ENCODE results near the gene GRN.

GRN gene

DNA sequence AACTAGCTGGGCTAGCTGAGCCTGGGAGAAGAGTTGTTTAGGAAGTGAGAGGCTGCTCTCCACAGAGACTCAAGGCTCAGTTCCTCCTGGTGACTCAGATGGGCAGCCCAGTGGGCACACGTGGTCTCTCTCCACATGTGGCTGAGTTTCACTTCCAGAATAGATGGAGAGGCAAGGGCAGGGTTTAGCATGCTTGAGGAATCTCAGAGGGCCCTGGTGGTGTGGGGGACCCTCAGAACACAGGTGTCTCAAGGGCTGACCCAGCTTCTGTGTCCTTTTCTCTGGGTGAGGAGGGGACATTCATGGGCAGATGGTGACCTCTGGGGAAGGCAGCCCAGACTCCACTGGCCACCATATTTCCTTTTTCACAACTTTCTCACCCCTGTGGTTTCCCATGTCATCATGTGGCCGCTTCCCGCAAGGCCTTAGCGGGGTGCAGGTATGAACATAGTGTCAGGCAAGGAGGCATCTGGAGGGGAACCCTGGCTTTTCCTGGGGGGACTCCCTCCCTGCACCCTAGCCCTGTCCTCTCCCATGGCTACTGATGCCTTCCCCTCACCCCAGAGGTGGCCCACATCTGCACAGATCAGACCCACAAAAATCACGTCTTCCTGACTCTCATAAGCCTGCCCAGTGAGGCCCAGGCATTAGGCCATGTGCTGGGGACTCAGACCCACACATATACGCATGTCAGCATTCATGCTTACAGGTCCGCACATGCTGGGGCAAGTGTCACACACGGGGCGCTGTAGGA lies 3.3 kb downstream of the GRN start:
- TF ChIP-seq, protein P1, sequence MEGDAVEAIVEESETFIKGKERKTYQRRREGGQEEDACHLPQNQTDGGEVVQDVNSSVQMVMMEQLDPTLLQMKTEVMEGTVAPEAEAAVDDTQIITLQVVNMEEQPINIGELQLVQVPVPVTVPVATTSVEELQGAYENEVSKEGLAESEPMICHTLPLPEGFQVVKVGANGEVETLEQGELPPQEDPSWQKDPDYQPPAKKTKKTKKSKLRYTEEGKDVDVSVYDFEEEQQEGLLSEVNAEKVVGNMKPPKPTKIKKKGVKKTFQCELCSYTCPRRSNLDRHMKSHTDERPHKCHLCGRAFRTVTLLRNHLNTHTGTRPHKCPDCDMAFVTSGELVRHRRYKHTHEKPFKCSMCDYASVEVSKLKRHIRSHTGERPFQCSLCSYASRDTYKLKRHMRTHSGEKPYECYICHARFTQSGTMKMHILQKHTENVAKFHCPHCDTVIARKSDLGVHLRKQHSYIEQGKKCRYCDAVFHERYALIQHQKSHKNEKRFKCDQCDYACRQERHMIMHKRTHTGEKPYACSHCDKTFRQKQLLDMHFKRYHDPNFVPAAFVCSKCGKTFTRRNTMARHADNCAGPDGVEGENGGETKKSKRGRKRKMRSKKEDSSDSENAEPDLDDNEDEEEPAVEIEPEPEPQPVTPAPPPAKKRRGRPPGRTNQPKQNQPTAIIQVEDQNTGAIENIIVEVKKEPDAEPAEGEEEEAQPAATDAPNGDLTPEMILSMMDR (IDR thresholded peaks at IDR 0.05; ENCODE audit: low read length, missing control alignments) = no peak
- H3K4me3 ChIP-seq (replicated peaks; ENCODE audit: low read depth, low read length) = no peak overlapping the region
- no peak for DNase-seq (ENCODE audit: low read depth)

DNA sequence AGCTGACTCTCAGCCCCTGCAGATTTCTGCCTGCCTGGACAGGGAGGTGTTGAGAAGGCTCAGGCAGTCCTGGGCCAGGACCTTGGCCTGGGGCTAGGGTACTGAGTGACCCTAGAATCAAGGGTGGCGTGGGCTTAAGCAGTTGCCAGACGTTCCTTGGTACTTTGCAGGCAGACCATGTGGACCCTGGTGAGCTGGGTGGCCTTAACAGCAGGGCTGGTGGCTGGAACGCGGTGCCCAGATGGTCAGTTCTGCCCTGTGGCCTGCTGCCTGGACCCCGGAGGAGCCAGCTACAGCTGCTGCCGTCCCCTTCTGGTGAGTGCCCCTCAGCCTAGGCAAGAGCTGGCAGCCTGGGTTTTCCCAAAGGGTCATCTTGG lies 3.9 kb downstream of the GRN start:
- TF ChIP-seq, protein P1 (IDR thresholded peaks at IDR 0.05; ENCODE audit: low read length, missing control alignments) = no peak
- DNase-seq (ENCODE audit: low read depth) = no peak
- no peak overlapping the region for H3K4me3 ChIP-seq (replicated peaks; ENCODE audit: low read depth, low read length)

DNA sequence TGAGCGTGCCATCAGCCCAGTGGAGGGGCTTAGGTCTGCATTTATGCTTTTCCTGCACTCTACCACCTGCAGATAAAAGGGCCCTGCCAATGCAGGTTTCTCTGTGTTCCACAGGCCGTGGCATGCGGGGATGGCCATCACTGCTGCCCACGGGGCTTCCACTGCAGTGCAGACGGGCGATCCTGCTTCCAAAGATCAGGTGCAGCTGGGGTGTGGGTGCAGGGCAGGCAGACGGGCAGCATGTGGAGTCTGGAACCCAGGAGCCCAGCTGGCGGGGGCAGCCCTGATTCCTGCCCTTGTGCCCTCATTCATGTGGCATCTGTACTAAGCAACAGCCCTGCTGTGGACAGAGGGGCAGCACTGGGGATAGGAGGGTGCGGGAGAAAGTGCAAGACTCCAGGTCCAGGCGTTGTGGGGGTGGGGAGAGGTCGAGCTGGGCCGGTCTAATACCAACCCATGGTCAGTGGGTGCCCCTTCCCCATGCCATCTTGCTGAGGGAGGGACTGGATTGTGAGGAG lies 4.5 kb downstream of the GRN start:
- no peak for DNase-seq (ENCODE audit: low read depth)
- H3K4me3 ChIP-seq (replicated peaks; ENCODE audit: low read depth, low read length) = no peak overlapping the region
- TF ChIP-seq, protein P1 (IDR thresholded peaks at IDR 0.05; ENCODE audit: low read length, missing control alignments) = no peak

DNA sequence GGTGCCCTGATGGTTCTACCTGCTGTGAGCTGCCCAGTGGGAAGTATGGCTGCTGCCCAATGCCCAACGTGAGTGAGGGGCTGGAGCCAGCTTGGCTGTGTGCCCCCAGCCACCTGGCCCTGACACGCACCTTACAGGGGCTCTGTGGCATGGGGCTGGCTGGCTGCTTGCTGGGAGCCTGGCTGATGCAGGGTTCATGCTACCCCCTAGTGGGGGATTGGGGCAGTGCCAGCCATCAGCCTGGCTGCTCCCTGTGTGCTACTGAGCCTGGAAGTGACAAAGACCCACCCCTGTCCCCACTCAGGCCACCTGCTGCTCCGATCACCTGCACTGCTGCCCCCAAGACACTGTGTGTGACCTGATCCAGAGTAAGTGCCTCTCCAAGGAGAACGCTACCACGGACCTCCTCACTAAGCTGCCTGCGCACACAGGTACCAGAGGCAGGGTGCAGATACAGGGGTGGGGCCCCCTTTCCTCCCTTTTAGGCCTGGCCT lies 5.7 kb downstream of the GRN start:
- DNase-seq (ENCODE audit: low read depth) = peak; percentile 62
- TF ChIP-seq, protein P1 (IDR thresholded peaks at IDR 0.05; ENCODE audit: low read length, missing control alignments) = peak; percentile 77
- H3K4me3 ChIP-seq (replicated peaks; ENCODE audit: low read depth, low read length) = no peak overlapping the region

DNA sequence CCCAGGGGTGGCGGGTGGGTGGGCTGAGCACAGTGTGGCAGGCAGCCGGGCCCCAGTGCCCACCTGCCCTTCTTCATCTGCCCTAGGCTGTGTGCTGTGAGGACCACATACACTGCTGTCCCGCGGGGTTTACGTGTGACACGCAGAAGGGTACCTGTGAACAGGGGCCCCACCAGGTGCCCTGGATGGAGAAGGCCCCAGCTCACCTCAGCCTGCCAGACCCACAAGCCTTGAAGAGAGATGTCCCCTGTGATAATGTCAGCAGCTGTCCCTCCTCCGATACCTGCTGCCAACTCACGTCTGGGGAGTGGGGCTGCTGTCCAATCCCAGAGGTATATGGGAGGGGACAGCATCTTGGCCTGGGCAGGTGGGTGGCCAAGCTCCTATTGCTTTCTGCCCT lies 6.4 kb downstream of the GRN start:
- no peak overlapping the region for H3K4me3 ChIP-seq (replicated peaks; ENCODE audit: low read depth, low read length)
- DNase-seq (ENCODE audit: low read depth) = no peak
- TF ChIP-seq, protein P1 (IDR thresholded peaks at IDR 0.05; ENCODE audit: low read length, missing control alignments) = no peak

DNA sequence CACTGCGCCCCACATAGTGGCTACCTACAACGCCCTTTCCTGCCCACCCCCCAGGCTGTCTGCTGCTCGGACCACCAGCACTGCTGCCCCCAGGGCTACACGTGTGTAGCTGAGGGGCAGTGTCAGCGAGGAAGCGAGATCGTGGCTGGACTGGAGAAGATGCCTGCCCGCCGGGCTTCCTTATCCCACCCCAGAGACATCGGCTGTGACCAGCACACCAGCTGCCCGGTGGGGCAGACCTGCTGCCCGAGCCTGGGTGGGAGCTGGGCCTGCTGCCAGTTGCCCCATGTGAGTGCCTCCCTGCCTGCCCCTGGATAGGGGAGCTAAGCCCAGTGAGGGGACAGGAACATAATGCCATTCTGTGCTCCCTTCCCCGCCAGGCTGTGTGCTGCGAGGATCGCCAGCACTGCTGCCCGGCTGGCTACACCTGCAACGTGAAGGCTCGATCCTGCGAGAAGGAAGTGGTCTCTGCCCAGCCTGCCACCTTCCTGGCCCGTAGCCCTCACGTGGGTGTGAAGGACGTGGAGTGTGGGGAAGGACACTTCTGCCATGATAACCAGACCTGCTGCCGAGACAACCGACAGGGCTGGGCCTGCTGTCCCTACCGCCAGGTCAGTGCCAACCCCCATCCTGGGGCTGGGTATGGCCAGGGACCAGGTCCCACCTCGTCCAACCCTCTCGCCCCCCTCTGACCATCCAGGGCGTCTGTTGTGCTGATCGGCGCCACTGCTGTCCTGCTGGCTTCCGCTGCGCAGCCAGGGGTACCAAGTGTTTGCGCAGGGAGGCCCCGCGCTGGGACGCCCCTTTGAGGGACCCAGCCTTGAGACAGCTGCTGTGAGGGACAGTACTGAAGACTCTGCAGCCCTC lies 7.1 kb downstream of the GRN start:
- H3K4me3 ChIP-seq (replicated peaks; ENCODE audit: low read depth, low read length) = no peak overlapping the region
- DNase-seq (ENCODE audit: low read depth) = no peak
- TF ChIP-seq, protein P1 (IDR thresholded peaks at IDR 0.05; ENCODE audit: low read length, missing control alignments) = no peak
